Measurements from ENCODE around the gene APOL1. TPM values are rescaled to one million over a fixed set of nuclear protein-coding genes. Genes with fewer than 3 reads are reported as not detected.

APOL1 gene
- total and polyA plus RNA-seq, 2 of the 13 experiments (the other 11 are each of a cell fraction or from before 2014, with no cell fraction given) = 20.3 to 75.0 TPM

DNA sequence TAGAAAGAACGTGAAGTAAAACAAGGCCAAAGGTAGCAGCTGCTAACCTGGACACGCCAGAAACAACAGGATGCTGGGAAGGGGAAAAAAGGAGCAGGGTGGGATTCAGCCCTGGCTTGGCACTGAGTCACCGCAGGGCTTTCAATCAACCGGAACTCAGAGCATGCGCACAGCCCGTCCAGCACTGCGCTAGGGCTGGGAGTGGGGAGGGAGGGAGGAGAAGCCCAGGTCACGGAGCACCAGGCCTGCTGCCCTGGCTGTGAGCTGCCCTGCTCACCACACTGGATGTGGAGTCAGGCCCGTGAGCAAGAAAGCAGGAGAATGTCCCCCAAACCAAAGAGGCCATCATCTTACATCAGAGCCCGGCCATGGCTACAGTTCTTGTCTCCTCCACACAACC, 51.5 kb downstream of the APOL1 start:
- TF ChIP-seq GZF1 (CRISPR knock-in tag; IDR thresholded peaks at IDR 0.05) = no peak
- TF ChIP-seq, protein P1, sequence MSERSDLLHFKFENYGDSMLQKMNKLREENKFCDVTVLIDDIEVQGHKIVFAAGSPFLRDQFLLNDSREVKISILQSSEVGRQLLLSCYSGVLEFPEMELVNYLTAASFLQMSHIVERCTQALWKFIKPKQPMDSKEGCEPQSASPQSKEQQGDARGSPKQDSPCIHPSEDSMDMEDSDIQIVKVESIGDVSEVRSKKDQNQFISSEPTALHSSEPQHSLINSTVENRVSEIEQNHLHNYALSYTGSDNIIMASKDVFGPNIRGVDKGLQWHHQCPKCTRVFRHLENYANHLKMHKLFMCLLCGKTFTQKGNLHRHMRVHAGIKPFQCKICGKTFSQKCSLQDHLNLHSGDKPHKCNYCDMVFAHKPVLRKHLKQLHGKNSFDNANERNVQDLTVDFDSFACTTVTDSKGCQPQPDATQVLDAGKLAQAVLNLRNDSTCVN (CRISPR knock-in tag; IDR thresholded peaks at IDR 0.05; ENCODE audit: borderline replicate concordance) = no peak
- TF ChIP-seq, protein P2, sequence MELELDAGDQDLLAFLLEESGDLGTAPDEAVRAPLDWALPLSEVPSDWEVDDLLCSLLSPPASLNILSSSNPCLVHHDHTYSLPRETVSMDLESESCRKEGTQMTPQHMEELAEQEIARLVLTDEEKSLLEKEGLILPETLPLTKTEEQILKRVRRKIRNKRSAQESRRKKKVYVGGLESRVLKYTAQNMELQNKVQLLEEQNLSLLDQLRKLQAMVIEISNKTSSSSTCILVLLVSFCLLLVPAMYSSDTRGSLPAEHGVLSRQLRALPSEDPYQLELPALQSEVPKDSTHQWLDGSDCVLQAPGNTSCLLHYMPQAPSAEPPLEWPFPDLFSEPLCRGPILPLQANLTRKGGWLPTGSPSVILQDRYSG (CRISPR knock-in tag; IDR thresholded peaks at IDR 0.05) = no peak
- no peak for TF ChIP-seq ZNF879 (CRISPR knock-in tag; IDR thresholded peaks at IDR 0.05)
- TF ChIP-seq, protein P3, sequence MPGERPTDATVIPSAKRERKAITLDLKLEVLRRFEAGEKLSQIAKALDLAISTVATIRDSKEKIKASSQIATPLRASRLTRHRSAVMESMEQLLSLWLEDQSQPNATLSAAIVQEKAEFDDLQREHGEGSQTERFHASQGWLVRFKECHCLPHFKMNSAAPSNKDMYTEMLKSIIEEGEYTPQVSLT (CRISPR knock-in tag; IDR thresholded peaks at IDR 0.05; ENCODE audit: borderline replicate concordance, low read depth) = no peak
- no peak for TF ChIP-seq NCOR1 (IDR thresholded peaks at IDR 0.05; ENCODE audit: borderline replicate concordance, low read length)
- TF ChIP-seq KLF6 (CRISPR knock-in tag; IDR thresholded peaks at IDR 0.05) = no peak
- TF ChIP-seq, protein P4, sequence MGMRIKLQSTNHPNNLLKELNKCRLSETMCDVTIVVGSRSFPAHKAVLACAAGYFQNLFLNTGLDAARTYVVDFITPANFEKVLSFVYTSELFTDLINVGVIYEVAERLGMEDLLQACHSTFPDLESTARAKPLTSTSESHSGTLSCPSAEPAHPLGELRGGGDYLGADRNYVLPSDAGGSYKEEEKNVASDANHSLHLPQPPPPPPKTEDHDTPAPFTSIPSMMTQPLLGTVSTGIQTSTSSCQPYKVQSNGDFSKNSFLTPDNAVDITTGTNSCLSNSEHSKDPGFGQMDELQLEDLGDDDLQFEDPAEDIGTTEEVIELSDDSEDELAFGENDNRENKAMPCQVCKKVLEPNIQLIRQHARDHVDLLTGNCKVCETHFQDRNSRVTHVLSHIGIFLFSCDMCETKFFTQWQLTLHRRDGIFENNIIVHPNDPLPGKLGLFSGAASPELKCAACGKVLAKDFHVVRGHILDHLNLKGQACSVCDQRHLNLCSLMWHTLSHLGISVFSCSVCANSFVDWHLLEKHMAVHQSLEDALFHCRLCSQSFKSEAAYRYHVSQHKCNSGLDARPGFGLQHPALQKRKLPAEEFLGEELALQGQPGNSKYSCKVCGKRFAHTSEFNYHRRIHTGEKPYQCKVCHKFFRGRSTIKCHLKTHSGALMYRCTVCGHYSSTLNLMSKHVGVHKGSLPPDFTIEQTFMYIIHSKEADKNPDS (CRISPR knock-in tag; IDR thresholded peaks at IDR 0.05) = no peak
- TF ChIP-seq, protein P5, sequence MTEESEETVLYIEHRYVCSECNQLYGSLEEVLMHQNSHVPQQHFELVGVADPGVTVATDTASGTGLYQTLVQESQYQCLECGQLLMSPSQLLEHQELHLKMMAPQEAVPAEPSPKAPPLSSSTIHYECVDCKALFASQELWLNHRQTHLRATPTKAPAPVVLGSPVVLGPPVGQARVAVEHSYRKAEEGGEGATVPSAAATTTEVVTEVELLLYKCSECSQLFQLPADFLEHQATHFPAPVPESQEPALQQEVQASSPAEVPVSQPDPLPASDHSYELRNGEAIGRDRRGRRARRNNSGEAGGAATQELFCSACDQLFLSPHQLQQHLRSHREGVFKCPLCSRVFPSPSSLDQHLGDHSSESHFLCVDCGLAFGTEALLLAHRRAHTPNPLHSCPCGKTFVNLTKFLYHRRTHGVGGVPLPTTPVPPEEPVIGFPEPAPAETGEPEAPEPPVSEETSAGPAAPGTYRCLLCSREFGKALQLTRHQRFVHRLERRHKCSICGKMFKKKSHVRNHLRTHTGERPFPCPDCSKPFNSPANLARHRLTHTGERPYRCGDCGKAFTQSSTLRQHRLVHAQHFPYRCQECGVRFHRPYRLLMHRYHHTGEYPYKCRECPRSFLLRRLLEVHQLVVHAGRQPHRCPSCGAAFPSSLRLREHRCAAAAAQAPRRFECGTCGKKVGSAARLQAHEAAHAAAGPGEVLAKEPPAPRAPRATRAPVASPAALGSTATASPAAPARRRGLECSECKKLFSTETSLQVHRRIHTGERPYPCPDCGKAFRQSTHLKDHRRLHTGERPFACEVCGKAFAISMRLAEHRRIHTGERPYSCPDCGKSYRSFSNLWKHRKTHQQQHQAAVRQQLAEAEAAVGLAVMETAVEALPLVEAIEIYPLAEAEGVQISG (CRISPR knock-in tag; IDR thresholded peaks at IDR 0.05) = no peak
- TF ChIP-seq ARNT (IDR thresholded peaks at IDR 0.05) = no peak
- H3K27ac ChIP-seq (ENCODE audit: extremely low read length, insufficient read depth, low read length) = no peak overlapping the region
- H3K27me3 ChIP-seq (ENCODE audit: control insufficient read depth in 1 of 2, insufficient read depth in 2 of 2, low read length in 2 of 2) = no peaks in the 10 kb centered on the region
- peaks cover 20% of the 10 kb centered on the region for H3K4me1 ChIP-seq (ENCODE audit: insufficient read depth, low read length)
- H3K79me2 ChIP-seq (ENCODE audit: insufficient read depth, low read length) = no peaks in the 10 kb centered on the region
- no peak overlapping the region for H2AFZ ChIP-seq (ENCODE audit: low read length)
- intact Hi-C loops (cut with micrococcal nuclease; ENCODE audit: unreplicated experiment) = no loop called here
- no peaks in the 10 kb centered on the region for H3K9me3 ChIP-seq (ENCODE audit: low read length)
- 0 out of 2 replicates have a peak, but pooled peaks cover 1% of the 10 kb centered on the region for H4K20me1 ChIP-seq (ENCODE audit: insufficient read depth, low read length)
- no peak for ATAC-seq
- no TSS peak for BruUV-seq (replicated peaks)
- in situ Hi-C loops (cut with HindIII; ENCODE audit: extremely low pct_ligation_motif_present, low pct_unique_long_range_greater_than_20kb) = loop anchor here (5.0 kb wide), 1 partner anchor 163 kb away; no protein-coding TSS in a partner anchor
- no peak for DNase-seq (ENCODE audit: low spot score)
- peaks cover 57 to 85% of the 10 kb centered on the region in 2 experiments for H3K36me3 ChIP-seq (replicated peaks in 1 of 2; ENCODE audit: control insufficient read depth in 1 of 2, insufficient read depth in 2 of 2, low read length in 2 of 2)
- H3K4me2 ChIP-seq (ENCODE audit: low read depth, low read length) = no peak overlapping the region
- no peak overlapping the region for H3K9ac ChIP-seq (ENCODE audit: insufficient read depth, low read depth, low read length)
- H3K4me3 ChIP-seq (replicated peaks in 1 of 3; ENCODE audit: insufficient read depth in 1 of 3, low read depth in 2 of 3, low read length in 3 of 3) = no peak overlapping the region
- WGBS (ENCODE audit: low lambda C conversion rate) = 96% methylated on average over 10 of the region's 10 CpGs
- no peak for FAIRE-seq
- ChIA-PET CTCF (ENCODE audit: low intra/inter-chr PET ratio, low total read pairs) (no interaction called here), POLR2A (interaction anchor here (0.6 kb wide), 1 partner anchor 177 kb away, joined by 3 read pairs; the partner anchor contains the start of gene TXN2)
